NCI-H2171 treated with DMSO at 0.1 percent for 48 hours (cell line): Measurements from ENCODE around the gene VSIG10L.

ENCODE experiments used
- DNase-seq: peaks from one replicate; lab custom pipeline; 2025; lab: John Stamatoyannopoulos, UW

The VSIG10L gene

GRCh38 chr19:51338563-51339312 is 3.2 kb downstream of the VSIG10L start:
- peak; percentile 70 for DNase-seq

GRCh38 chr19:51337861-51338562 is 3.9 kb downstream of the VSIG10L start:
- DNase-seq, result no peak

- no peak for DNase-seq
Measured at GRCh38 chr19:51337141-51337860, 4.6 kb downstream of the VSIG10L start.

- no peak for DNase-seq
Measured at GRCh38 chr19:51333836-51334460, 8.0 kb downstream of the VSIG10L start.

- no peak for DNase-seq
Measured at GRCh38 chr19:51331716-51332115, 10.2 kb downstream of the VSIG10L start.

- DNase-seq, result no peak
Measured at GRCh38 chr19:51331193-51331592, 10.7 kb downstream of the VSIG10L start.

- DNase-seq, result no peak
Measured at GRCh38 chr19:51330366-51330765, 11.6 kb downstream of the VSIG10L start.

GRCh38 chr19:51329411-51329810 is 12.5 kb downstream of the VSIG10L start:
- DNase-seq, result no peak

GRCh38 chr19:51327066-51328001 is 14.6 kb downstream of the VSIG10L start:
- no peak for DNase-seq

GRCh38 chr19:51326216-51327065 is 15.5 kb downstream of the VSIG10L start:
- DNase-seq, result no peak

- no peak for DNase-seq
Measured at GRCh38 chr19:51325161-51325976, 16.6 kb downstream of the VSIG10L start.

- DNase-seq, result no peak
Measured at GRCh38 chr19:51324167-51324481, 17.8 kb downstream of the VSIG10L start.

GRCh38 chr19:51323481-51324166 is 18.3 kb downstream of the VSIG10L start:
- DNase-seq, result no peak

GRCh38 chr19:51321799-51322198 is 20.1 kb downstream of the VSIG10L start:
- DNase-seq, result no peak

GRCh38 chr19:51320280-51320657 is 21.7 kb downstream of the VSIG10L start:
- DNase-seq, result no peak

GRCh38 chr19:51319649-51320279 is 22.2 kb downstream of the VSIG10L start:
- DNase-seq, result no peak

- DNase-seq, result no peak
Measured at GRCh38 chr19:51318687-51319648, 23.0 kb downstream of the VSIG10L start.
